ENCODE results near the gene MAT2A.

MAT2A gene

DNA sequence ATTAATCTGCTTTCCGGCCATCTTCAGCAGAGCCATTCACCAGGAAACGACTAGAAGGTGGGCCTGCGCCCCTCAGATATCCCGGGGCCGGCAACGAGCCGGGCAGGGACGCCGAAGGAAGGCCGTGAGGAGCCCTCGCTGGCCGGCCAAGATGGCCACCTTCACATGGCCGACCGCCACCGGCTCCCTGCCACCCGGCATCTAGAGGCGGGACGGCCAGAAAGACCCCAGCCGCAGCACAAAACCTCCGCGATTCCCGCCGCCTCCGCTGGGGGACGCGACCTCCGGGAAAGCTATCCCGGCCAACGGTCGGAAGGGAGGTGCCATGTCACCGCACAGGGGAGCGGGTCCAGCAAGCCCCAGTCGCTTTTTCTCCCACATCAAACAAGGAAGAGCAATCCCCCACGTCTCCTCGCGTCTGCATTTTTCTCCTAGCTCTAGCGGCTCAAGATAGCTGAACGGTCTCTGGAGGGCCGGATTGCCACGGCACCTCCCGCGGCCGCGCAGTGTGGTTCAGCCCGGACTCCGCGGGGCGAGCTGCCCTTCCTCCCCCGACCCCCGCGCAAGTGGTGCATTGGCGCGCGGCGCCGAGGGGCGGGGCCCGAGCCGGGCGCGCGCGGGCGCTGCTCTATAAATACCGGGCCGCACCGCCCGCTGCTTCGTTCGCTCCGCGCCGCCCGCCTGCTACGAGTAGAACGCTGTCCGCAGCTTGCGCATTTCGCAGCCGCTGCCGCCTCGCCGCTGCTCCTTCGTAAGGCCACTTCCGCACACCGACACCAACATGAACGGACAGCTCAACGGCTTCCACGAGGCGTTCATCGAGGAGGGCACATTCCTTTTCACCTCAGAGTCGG, at the start of gene MAT2A:
TSS of gene MAT2A (plus strand) at position 662 of the 854 bp plus-strand sequence. CDS start at position 782, 120 bp downstream.
- DNase-seq: peak; percentile 90

DNA sequence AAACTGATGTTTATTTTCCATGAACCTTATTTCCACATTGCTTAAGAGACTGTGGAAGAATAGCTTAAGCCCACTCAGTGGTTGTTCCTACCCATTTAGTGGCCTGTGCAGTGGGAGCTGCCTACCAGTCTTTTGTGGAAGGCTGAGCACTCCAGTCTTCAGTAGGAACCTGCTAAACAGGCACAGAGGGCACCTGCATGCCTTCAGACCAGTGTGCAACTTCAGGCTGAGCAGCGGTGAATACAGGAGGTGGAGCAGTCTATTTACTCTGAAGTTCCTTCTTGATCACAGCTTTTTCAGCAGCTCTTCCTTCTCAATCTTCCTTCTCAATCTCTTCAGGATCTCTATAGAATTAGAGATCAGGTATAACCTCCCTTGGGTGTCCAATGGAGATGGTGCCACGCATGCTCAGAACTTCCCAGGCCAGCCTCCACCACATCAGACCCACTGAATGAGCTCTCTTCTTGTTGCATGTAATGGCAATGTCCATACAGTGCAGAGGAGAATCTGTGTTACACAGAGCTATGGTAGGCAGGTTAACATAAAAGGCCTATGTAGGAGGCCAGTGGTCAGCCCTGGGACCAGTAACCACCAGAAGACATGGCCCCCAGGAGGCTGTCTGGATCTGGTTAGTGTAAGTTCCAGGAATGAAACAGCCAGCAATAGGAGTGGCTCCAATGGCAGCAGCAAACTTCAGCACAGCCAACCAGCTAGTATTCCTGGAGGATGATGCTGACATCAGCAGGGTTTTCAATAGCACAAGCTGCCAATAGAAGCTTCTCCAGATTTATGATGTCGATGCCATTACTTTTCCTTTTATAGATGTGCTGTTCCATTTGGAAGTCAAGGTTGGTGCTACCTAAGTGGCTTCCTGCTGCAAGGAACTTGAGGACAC, 47.9 kb upstream of the MAT2A start:
- no peak for DNase-seq

DNA sequence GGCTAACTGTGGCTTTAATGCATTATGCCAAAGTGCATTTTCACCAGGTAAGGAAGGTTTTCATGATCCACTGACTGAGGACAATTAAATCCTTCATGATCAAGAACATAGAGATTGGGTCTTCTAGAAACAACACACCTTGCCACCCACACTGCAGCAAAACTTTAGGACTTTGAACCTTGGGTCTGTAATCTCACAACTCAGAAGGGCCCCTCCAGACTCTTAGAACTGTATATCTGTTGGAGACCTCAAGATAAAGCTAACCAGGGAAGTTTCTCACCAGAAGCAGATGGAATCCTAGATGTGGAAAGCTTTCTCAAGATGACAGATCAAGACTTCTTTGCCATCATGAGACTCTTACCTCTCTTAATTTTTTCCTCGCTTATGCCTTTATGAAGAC, 42.5 kb upstream of the MAT2A start:
- no peak for DNase-seq

DNA sequence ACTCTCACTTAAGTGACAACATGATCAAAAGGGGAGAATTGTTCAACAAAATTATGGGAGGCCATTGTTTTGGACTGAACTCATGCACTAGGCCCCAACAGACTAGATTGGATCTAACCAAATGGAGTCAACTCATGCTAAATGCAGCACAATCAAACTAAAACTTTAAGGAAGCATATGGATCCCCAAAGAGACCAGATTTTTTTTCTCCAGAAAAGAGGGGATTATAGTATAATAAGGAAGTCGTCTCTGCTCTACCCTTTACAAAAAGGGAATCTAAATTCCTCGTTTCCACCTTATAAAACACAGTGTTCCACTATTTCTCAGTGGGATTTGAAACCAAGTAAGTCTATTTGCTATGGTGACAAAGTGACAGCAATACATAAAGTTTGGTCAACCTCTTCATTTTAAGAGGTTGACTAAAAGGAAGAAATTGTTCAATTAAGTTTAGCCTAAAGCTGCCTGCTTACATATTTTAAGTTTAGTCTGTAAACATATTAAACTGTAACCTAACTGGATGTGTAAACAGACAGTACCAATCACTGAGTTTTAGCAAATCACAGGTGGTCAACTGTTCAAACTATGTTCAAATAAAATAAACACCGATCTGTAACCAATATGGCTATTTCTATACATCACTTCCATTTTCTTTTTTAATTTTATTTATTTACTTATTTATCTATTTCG, 40.9 kb upstream of the MAT2A start:
- no peak for DNase-seq

DNA sequence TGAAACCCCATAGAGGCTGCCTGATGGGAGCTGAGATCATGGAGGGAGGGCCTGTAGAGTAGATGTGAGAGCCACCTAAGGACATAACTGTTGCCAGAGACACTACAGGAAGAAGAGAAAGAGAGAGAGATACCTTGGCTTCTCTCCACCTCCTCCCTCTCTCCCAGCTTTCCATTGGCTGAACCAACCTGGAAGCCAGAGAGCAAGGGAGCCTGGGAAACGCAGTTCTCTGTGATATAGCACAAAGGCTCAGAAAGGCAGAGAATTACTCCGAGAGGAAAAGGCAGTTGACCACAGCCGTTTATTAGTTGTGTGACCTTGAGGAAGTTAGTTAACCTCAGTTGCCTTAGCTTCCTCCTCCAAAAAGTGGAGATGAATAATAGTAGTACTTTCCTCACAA, 37.7 kb upstream of the MAT2A start:
- DNase-seq: peak in 1 of 2 donors; percentile 19

DNA sequence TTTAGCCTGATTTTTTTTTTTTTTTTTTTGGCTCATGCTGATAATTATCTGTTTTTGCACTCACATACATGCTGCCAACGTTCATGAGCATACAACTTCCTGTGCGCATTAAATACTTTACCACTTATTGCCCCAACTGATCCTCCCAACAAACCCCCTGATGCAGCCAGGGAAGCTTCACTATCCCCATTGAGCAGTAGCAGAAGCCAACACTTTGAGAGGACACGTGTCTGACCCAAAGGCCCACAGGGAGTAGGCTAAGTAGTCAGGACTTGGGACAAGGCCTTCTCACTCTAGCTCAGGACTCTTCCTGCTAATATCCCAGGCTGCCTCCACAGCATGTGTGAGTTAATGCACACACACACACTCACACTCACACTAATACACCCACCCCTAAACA, 36.2 kb upstream of the MAT2A start:
- DNase-seq: no peak

DNA sequence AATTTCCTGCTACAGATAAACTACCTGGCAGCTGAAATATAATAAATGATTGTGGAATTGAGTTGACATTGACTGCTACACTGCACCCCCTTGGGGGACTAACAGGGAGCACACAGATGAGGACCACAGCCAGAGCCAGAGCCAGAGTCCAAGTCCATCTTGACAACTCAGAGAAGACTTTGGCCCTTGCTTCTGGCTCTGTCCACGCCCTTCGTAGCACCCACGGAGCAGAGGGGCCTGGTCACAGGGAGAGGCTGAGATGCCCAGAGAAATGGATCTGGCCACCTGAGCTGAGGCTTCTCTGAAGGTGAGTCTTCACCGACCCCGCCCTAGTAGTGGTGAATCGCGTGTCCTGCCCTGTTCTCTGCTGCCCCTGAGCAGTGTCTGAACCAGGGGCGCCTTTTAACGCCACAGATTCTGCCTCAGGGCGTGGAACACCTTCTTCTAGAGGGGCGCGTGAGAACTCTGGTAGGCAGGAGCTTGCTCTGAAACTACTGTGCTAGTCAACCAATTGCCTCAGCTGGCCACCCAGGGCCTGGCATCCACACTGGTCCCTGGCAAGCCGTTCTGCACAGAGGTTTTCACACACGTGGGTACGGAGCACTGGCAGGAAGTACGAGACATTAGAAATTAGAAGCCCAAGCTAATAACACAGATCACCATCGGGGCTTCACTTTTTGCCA, 35.7 kb upstream of the MAT2A start:
- DNase-seq: no peak

DNA sequence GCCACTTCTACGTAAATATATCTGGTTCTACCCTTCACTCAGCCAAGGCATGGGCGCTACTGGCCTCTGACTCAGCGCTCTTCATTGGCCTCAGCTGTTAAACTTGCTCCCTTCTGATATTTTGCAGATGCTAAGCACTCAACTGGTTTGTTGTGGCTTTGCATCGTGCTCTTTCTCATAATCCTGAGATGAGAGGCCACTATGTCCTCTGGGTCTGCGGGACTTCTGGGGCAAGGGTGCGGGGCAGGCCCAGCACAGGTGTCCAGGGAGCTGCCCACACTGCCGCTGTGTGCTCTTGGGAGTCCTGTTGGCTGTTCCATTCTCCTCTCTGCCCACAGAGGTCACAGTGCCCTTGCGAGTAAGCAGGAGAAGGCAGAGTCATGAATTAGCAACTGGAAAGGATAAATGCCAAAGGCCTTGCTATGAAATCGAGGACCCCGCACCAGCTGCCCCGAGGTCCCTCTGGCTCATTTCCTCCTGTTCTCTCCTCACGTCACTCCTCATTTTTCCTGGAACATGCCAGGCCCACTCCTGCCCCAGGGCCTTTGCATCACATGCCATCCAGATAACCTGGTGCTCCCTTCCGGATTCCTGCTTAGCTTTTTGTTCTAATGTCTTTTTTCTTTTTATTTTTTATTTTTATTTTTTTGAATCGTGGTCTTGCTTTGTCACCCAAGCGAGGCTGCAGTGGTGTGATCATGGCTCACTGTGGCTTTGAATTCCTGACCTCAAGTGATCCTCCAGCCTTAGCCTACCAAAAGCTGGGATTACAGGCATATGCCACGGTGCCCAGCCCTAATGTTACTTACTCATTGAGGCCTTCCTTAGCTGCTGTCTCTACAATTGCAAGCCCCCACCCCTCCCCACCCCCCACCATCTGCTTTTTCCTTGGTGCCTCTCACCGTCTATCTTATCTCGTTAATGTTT, 34.9 kb upstream of the MAT2A start:
- DNase-seq: no peak

DNA sequence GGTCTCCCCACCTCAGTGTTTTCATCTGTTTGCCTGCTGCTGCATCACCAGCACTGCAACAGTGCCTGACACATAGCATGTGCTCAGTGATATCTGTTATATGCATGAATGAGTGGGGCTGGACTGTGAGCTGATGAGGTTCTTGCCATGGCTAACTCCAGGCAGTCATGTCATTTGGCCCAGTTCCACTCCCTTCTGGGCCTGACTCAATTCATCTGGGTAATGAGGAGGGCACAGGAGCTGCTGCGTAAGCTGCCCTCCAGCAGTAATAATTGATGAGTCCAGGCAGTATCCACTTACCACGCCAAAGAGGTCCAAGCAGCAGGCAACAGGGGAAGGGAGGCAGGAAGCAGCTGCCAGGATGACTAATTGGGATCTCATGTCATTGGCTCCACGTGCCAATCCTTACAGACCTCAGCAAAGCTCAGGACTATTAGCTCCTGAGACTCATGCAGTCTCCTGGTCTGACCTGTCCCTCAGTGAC, 34.1 kb upstream of the MAT2A start:
- DNase-seq: no peak

DNA sequence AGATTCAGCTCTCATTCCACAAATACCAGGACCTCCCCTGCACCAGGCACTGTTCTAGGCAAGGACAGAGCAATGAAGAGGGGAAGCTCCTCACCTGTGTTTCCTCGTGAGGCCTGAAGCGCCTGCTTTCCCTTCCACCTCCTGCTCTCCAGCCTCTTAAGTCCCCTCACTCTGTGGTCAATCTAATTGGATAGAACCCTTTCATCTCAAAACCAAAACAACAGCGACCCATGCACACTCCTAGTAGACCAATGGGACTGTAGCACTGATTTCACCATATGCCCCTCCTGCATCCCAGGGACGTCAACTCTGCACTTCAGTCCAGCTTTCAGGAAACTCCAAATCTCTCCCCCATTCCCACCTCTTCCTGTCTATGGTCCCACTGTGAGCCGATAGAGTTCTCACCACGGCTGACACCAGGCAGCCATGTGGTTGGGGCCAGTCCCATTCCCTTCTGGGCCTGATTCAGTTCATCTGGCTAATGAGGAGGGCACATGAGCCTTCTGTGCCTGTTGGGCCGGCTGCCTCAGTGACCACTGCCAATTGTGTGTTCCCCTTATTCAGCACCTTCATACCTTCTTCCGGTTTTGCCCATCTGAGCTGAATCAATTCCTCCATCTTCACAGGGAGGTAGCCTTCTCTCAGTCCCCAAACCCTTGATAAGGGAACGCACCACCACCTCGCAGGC, 33.3 kb upstream of the MAT2A start:
- no peak for DNase-seq

DNA sequence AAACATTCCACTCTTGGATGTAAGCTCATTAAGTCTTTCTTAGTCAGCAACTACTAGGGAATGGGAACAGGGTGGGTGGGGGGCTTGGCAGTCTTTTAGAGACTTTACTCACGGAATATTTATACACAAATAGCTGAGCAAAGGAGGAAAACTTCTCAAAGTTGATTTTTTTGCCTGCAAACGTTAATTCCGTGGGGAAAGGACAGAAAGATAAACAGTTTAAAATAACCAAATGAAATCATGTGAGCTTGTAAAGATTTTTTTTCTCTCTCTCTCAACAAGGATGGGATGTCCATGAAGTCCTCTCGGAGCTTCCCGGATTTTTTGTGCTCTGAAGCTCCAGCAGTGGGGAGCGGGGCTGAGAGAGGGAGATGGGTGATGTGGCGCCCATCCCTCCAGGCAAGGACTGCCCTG, 32.2 kb upstream of the MAT2A start:
- DNase-seq: no peak

DNA sequence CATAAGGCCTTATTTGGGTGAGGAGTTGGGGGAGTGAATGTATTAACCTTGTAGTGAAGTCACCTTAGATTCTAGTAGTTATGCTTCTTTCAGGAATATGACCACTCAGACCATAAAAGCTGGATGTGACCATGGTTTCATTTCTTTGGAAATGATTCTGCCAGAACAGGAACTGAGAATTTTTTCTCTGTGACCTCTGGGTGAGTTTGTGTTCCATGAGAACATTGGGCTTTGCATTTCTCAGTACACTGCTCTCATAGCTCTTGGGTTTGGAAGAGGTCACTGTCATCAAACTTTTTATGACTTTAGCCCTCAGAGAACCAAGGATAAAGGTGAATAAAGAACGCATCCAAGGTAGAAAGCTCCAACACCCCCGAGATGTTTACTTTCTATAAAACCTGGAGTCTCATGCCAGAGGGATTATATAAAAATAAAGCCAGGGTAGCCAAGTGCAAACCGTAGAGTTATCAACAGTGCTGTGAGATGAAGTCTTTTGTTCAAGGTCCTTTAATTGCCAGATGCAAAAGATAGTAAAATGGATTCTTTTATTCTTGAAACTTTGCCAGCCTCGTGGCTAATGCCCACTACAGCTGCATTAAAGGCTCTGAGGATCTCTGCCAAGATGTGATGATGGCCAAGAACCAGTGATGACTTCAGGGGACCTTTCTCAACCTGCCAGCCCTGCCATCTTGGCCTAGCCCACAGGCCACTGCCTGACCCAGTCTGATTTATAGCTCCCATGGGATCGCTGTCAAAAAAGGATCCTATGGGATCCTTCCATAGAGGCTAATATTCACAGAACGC, 27.8 kb upstream of the MAT2A start:
- DNase-seq: no peak

DNA sequence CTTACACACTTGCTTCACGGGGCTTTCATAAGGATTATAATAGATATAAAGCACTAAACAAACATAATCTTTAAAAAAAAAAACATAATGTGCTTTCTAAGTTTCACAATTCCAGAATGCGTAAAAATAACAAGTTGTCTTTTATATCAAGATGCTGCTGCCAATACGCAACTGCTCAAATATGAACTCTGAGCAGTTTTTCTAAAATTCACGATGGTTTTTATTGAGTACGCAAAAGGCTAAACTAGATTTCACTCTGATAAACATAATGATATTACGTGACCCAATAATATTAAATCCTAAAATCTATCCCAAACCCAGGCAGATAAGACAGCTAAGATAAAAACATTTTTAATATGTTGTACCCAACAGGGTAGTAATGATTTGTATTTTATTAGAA, 24.6 kb upstream of the MAT2A start:
- no peak for DNase-seq

DNA sequence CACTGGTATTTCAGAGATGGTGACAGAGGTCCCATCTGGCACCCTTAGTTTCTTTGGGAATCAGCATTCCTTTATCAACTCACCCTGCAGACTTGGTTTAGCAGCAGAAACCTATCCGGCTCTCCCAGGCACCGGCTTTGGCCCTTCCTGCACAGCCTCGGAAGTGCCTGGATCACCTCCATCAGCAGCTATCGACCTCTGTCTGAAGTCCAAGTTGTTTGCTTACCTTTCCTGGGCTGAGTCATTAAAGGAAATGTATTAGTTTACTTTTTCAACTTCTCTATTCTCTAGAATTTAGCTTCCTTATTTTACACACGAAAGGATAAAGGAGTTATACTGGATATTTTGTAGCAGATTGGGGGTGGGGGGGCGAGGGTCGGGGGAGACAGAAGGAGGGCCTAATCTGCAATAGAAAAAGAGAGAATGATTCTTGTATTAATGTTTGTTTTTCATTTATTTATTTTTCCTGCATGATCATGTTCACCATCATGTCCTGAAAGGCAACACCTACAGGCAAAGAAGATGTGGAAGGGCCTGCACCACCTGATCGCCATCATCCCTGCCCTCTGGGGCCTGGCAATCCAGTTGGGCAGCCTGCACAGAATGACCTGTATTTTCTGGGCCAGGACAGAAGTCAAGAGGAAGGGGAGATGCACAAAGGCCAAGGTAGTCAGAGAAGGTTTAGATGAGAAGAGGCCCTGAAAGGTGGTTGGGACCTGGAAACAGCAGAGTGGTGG, 22.1 kb upstream of the MAT2A start:
- DNase-seq: no peak

DNA sequence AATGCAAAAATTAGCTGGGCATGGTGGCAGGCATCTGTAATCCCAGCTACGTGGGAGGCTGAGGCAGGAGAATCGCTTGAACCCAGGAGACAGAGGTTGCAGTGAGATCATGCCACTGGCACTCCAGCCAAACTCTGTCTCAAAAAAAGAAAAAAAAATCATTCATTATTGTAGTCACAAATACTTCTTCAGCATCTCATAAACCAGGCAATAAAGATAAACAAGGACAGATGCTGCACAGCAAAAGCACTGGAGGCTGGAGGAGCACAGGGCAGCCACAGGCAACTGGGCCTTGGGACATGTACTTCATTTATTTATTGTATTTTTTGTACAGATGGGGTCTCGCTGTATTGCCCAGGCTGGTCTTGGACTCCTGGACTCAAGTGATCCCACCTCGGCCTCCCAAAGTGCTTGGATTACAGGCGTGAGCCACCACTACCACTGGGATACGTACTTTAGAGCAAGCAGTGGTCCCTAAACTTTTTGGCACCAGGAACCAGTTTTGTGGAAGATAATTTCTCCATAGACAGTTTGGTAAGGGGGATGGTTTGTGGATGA, 16.8 kb upstream of the MAT2A start:
- no peak for DNase-seq

DNA sequence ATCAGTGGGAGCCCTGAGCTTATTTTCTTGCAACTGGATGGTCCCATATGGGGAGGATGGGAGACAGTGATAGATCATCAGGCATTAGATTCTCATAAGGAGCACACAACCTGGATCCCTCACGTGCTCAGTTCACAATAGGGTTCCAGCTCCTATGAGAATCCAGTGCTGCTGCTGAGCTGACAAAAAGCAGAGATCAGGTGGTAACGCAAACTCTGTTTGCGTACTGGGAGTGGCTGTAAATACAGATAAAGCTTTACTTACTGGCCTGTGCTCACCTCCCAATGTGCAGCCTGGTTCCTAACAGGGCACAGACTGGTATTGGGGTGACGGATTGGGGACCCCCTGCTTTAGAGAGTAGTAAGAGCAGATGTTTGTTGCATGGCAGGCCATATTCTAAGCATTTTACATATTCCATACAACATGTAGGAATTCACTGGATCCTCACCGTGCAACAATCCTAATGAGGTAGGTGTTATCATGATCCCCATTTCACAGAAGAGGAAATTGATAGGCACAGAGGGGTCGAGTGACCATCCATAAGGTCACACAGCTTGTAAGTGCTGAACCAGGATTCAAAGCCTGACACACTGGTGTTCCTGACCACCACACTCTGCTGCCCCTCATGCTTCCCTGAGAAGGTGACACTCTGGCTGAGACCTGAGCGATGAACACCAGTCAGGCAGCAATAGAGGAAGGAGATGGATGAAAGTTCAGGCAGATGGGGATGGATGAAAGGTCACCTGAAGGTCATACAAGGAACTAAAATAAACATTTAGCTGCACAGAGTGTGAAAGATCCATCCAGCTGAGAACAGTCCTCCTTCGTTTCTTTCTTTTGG, 15.7 kb upstream of the MAT2A start:
- DNase-seq: no peak

DNA sequence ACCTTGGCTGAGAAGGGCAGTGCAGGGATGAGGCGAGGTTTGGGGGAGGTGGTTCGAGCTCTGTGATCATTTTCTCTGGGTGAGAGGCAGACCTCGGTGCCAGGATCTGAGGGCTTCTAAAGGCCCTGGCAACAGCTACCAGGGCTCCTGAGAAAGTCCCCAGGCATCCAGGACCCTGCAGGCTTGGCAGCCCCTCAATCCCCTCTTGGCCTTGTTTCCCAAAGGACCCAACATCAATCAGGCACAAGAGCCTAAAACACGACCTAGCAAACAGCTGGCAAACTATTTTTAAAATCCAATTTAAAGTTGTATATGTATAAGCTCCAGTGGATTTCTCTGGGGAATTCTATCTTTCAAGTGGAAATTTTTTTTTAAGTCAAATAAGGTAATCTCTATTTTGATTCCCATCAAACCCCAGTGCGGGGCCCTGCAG, 15.0 kb upstream of the MAT2A start:
- no peak for DNase-seq
